Renal cortex interstitium (tissue), 11 donors: ENCODE measurements around the gene CMTM5. TPM values are rescaled to one million over a fixed set of nuclear protein-coding genes. Genes with fewer than 3 reads are reported as not detected.
"Not testable (repeated sequence)": the region's sequence is repeated elsewhere in the genome, so short reads cannot be mapped to it uniquely, and the experiment has no call there.

Experiments
- DNase-seq, 11 donors: peaks; one replicate each; pipeline ENCODE4 v3.0.0-alpha.2; 2013; ENCODE audit warnings: low read depth in 9 of 11, low spot score in 4 of 11; ENCODE audit errors: extremely low read depth in 1 of 11
- polyA plus RNA-seq, 3 donors: library from polyadenylated mRNA; unstranded; fragments of 120-200 nt; gene quantifications; one replicate each; pipeline ENCODE4 v1.2.1, GENCODE V29; 2013; ENCODE audit not compliant: insufficient read length in 3 of 3

Gene CMTM5
- polyA plus RNA-seq, 3 donors = 1.5 to 2.8 (median 2.3) TPM

DNA sequence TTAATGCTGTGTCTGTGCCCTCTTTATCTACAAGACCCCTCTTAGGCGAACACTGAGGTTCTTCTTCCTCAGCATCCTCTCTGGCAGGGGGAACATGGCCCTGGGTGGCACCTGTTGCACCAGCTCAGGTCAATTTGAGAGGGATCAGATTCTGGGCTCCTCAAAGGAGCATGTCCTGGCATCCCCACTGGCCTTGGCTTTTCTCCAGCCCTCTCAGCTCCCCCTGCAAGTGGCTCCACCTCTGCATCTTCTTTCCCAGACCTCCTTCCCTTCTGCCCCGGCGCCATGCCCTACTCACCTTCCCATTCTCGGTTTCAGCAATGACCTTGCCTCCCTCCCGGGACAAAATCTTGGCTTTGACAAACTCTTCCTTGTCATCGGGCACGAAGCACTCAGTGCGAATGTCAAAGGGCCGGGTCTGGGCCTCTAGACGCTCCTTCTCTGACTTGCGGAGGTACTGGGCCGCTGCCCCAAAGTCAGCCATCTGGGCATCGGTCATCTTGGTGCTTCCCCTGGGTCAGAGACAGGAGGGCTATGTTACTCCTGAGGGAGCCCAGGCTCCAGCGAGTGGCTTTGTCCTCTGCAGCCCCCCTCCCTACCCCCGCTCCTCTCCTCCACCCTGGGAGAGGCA lies 30.0 kb downstream of the CMTM5 start:
- DNase-seq = no peak

DNA sequence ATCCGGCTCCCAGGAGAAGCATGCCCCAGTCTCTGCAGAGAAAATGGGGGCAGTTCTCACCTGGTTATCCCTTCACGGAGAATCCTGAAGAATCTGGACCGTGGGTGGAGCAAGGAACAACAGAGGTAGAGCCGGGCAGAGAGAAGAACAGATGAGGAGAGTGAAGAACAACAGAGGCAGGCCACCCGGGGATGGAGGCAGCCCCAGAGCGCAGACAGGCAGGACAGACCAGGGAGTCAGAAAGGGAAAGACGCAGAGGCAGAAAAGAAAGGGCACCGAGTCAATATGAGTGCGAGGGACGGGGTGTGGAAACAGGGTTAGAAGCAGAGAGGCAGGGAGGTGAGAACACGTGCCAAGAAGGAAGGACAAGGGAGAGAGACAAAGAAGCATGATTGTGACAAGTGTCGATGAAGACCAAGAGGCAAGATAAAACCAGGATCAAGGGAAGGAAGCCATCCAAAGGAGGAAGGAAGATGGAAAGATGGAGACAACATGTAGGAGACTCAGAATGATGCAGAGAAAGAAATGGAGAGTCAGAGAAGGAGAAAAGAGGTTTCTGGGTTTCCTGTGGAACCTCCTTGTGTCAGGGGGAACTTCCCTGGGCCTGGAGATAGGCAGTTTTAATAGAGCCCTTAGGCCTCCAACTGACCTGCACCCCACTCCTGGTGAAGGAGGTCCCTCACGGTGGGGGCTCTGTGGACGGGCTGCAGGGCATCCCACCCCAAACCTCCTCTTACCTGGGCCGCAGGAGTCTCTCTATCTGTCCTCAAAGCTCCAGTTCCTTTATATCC lies 30.9 kb downstream of the CMTM5 start, which contains the start of gene MYH6:
MYH6 (minus strand) TSS at position 758 of the 791 bp plus-strand sequence. CDS start 1,050 bp downstream, outside the sequence.
- DNase-seq = no peak

DNA sequence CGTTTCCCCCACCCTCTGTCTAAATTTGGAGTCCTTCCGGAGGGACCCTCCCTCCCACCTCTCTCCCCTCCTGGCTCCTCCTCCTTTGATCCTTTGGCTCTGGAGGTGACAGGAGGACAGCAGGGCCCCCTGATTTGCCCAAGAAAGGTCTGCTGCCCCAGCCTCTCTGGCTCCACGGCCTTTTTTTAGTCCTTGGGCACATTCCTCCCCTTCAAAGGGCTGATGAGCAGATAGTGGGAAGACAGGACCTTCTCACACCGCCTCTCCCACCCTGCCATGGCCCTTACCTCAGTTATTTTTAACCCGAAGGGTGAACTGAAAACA lies 31.4 kb downstream of the CMTM5 start:
- DNase-seq = no peak

DNA sequence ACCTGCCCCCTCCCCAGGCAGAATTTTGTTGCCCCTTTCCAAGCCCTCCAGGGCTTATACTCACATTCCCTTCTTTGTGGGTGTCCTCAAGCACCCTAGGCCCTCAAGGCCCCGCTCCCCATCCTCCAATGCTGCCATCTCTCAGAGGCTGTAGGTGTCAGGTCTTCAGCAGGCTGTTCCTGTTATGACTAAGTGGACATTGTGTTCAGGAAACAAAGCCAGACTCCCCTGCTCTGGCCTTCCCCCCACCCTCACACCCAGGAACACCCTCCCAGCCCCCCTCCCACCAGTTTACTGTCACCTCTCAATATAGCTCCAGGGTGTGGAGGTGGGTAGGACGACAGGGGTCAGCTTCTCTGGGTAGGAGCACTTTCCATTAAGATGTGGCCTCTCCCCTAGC lies 32.6 kb downstream of the CMTM5 start:
- no peak for DNase-seq

DNA sequence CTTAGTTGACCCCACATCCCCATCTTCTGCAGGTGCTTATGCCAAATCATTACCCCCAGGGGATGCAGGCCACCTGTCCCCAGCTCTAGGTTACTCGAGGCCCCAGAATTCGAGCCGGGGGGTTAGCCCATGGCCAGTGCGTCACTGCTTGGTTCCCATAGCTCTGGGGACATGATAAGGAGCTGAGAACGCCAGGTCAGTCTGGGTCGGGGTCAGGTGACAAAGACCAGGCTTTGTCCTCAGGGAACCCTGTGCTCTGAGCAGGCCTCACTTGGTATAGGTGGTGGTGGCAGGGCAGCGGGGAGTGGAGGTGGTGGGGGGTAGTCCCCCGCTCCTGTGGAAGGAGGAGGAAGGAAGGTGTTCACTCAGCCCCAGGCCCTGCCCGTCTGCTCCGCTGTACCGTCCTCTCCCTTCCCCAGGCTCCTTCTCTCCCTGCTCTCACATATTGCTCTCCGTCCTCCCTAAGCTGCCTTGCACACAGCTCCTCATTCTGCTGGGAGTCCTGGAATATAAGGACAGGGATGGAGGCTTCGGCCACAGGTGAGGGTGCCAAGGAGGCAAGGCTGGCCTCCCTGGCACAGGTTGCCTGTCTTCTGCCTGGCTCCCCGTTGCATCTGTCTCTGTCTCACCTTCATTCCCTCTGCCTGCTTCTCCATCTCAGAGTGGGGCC lies 33.3 kb downstream of the CMTM5 start:
- DNase-seq = no peak

DNA sequence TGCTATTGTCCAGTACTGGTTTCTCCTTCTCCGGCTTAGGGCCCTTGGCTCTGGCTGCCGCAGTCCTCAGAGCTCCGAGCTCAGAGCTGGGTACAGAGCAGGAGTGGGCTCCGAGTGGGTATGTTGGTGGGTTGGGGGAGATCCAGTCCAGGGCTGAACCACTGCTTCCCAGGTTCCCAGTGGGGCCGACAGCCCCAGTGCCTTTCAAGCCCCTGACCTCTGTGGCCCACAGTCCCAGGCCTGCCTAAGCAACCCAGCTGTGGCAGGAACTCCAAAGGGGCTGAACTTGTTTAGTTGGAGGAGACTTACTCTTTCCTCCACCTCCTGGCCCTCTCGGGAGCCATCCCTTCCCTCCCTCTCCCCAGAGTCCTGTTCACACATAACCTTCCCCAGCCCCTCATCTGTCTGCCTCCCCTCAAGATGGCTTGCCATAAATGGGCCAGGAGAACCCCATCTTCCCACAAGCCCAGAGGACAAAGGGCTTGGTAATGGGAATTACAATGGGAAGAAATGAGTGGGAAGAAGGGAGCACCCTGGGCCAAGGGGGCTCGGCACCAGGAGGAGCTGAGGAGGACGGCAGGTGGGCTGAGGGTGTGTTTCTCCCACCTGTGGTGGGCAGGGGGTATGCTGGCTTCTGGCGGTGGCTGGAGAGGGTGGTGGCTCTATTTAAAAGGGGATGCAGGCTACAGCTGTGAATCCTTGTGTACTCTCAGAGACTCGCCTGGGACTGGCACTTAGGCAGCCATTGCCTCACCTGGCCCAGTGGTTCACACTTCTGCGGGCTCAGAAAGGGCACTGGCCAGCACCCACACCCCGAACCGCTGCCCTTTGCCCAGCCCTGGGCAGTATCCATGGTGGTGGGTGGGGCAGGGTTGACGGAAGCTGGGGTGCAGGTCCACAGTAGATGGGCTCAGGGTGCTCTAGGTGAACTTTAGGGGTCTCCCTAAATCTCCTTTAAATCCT lies 35.0 kb downstream of the CMTM5 start:
- no peak for DNase-seq

DNA sequence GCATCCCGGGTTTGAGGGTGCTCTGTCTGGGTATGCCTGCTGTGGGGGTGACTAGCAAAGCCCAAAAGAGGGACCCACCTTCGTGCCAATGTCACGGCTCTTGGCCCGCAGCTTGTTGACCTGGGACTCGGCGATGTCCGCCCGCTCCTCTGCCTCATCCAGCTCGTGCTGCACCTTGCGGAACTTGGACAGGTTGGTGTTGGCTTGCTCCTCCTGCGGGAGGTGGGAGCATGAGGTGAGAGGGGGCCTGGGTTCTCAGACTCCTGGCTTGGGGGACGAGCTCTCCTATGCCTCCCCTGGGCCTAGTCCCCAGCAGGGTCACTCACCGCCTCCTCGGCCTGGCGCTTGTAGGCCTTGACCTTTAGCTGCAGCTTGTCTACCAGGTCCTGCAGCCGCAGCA lies 36.8 kb downstream of the CMTM5 start:
- no peak for DNase-seq

DNA sequence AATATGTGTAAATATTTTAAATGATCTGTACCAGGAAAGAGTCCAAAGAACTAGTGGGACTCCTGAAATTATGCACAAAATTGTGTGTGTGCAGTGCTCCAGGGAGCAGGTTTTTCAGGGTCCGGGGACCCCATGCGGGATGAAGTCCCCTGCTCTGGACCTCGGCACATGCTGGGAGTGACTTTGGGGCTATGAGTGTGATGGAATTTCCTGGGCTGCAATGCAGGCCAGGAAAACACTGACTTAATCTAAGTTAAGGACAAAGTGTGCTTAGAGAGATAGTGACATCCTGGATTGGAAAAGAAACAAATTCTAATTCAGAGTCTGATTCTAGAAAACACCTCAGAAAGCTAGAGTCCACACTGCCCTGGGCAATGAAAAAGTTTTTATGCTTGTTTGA lies 37.4 kb downstream of the CMTM5 start:
- no peak for DNase-seq

DNA sequence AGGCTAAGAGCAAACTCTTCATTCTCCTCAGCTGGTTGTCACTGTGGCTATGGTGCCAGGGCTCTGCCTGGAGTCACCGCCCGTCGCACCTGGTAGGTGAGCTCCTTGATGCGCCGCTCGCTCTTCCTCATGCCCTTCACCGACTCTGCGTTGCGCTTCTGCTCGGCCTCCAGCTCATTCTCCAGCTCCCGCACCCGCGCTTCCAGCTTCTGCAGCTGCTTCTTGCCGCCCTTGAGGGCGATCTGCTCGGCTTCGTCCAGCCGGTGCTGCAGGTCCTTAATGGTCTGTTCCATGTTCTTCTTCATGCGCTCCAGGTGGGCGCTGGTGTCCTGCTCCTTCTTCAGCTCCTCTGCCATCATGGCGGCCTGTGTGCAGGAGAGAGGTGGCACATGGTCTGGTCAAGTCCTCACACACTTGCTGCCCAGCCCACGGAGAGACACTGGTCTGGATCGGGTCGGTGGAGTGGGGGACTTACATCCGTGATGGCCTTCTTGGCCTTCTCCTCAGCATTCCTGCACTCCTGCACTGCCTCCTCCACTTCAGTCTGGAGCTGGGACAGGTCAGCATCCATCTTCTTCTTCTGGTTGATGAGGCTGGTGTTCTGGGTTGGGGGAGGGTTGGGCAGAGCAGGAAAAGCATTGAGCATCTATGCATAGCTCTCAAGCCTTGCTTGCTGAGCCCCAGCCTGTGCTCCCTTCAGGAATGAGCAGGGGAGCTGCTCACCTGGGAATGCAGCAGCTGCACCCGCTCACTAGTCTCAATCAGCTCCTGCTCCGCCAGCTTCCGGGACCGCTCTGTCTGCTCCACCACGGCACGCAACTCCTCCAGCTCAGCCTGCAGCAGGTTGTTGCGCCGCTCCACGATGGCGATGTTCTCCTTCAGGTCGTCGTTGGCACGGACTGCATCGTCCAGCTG lies 38.3 kb downstream of the CMTM5 start:
- DNase-seq = no peak

DNA sequence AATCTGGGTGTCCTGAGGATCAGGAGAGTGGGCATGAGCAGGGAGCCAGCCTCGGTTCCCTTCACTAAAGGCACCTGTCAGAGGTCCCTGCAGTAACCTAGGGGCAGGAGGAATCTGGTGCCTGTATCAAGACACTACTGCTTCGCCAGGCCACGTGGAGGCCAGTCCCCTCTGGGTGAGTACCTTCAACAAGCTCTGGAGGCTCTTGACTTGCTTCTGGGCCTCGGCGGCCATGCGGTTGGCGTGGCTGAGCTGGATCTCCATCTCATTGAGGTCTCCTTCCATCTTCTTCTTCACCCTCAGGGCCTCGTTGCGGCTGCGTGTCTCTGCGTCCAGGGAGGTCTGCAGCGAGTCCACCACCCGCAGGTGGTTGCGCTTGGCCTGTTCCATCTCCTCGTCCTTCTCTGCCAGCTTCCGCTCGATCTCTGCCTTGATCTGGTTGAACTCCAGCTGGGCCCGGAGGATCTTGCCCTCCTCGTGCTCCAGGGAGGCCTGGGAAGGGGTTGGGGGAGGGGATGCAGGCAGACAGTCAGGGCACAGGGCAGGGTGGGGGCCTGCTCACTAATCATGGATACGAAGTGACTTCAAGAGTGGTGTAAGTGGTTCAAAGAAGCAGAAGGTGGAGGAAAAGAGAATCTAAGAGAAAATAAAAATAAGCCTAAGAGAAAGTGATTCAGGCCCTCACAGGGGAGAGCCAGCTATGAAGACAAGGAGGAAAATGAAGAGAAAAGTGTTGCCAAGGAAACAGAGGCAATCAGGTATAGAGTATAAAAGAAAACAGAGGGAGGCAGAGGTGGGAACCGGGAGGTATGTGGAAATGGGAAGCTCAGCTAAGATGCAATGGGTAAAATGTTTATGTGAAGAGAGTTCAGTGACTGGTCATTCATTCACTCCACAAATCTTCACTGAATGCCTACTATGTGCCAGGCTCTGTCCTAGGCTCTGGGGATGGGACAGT lies 39.3 kb downstream of the CMTM5 start:
- DNase-seq = no peak

DNA sequence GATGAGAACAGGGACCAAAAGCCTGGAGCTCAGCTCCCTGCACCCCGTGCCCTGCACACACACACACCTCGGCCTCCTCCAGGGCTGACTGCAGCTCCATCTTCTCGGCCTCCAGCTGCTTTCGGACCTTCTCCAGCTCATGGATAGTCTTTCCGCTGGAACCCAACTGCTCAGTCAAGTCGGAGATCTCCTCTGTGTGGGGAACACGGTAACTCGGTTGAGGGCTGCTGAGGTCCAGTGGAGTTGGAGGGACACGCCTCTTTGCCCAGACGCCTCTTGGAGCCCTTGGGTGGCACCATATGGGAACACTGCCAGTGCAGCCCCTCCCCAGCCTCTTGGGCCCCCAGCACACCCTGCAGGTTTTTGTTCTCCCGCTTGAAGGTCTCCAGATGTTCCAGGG lies 40.0 kb downstream of the CMTM5 start:
- no peak for DNase-seq

DNA sequence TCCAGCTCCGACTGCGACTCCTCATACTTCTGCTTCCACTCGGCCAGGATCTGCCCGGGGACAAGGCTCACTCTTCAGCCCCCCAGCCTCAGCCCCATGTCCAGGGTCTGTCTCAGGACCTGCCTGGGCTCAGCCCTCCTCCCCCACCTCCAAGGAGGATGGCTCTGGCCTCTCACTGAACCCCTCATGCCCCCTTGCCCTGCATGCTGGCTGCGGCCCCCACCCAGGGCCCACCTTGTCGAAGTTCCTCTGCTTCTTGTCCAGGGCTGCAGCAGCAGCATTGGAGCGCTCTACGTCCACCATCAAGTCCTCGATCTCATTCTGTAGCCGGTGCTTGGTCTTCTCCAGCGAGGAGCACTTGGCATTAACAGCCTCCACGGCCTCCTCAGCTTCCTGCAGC lies 40.4 kb downstream of the CMTM5 start:
- not testable (repeated sequence) for DNase-seq

DNA sequence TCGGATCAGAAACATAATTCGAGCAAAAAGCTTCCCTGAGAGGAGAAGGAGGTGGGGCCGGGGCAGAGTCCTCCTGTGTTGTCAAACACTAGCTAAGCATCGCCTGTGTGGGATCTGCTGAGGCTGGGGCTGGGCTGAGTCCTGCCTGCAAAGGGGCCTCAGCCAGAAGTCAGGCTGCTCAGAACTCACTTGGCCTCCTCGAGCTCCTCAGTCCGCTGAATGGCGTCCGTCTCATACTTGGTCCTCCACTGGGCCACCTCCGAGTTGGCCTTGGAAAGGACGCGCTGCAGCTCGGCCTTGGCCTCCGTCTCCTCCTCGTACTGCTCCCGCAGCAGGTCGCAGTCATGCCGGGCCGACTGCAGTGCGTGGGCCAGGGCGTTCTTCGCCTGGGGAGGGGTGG lies 41.2 kb downstream of the CMTM5 start:
- DNase-seq = no peak

DNA sequence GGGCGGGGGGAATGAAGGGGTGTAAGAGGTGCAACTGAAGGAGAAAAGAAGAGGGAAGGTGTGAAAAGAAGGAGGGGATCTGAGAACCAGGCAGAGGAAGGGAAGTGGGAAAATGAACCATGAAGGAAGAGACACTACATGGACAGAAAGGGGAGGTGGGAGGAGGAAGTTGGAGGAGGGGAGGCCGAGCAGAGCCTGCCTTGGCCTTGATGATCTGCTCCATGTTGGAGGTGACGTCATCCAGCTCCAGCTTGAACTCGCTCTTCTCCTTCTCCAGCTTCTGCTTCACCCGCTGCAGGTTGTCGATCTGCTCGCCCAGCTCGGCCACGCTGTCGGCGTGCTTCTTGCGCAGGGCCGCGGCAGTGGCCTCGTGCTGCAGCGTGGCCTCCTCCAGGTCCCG lies 42.8 kb downstream of the CMTM5 start:
- not testable (repeated sequence) for DNase-seq

DNA sequence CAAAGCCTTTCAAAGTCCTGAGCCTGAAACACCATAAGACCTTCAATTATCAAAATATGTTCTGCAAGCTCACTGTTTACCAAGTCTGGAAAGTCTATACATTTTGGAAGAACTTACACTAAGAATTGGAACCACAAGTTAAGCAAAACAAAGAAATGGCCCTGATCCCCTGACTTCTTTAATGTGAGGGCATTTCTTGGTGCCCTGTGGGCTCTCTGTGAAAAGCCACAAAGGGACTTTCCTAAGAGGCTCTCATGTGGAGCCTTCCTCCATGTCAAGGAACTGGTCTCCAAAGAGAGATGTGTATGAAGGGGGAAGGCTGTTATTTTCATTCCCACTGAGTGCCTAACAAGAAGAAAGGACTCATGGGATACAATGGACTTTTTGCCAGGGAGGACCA lies 44.7 kb downstream of the CMTM5 start:
- no peak for DNase-seq

DNA sequence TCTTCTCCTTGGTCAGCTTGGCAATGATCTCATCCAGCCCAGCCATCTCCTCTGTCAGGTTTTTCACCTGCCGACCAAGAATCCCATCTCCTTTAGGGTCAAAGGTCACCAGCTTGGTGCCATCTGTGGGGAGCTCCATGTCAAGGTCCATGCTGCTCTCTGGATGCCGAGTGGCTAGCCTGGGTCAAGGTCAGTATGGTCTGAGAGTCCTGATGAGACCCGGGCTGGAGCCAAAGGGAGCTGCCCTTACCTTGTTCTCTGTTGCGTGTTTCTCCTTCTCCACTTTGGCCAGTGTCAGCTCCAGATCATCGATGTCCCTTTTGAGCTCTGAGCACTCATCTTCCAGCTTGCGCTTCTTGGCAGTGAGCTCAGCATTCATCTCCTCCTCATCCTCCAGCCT lies 46.8 kb downstream of the CMTM5 start:
- no peak for DNase-seq

DNA sequence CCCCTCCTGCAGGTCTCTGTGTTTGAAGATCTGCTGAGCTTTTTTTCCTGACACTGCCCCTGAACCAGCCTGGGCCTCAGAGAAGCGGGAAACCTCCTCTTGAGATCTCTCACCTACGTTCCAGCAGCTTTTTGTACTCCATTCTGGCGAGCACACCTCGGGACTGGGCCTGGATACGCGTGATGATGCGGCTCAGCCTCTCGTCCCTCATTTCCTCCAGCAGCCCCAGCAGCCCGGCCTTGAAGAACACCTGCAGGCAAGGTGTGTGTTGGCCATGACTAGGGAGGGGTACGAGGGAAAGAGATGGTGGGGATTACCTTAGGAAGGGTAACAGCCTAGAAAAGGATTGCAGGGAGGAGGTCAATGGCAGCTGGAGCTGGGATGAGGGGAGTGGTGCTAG lies 48.3 kb downstream of the CMTM5 start:
- no peak for DNase-seq
